HG02678 (cell line): ENCODE results near the gene OPRD1.
"Not testable (repeated sequence)": the region's sequence is repeated elsewhere in the genome, so short reads cannot be mapped to it uniquely, and the experiment has no call there.

Experiments used
- ATAC-seq: cut with Tn5 transposase; IDR thresholded peaks from one replicate; pipeline ENCODE4 v1.9.1; 2021; ENCODE audit warnings: mild to moderate bottlenecking, moderate library complexity; ENCODE audit not compliant: unreplicated experiment

The OPRD1 gene

GRCh38 chr1:28800324-28800723 lies 11.6 kb upstream of the OPRD1 start:
- no peak for ATAC-seq

GRCh38 chr1:28801461-28801860 lies 10.5 kb upstream of the OPRD1 start:
- ATAC-seq = no peak

GRCh38 chr1:28803051-28803450 lies 8.9 kb upstream of the OPRD1 start:
- no peak for ATAC-seq

- no peak for ATAC-seq
Measured at GRCh38 chr1:28803662-28804061, 8.3 kb upstream of the OPRD1 start.

GRCh38 chr1:28804071-28804470 lies 7.9 kb upstream of the OPRD1 start:
- ATAC-seq = no peak

GRCh38 chr1:28807046-28807445 lies 4.9 kb upstream of the OPRD1 start:
- ATAC-seq = no peak

GRCh38 chr1:28807986-28808385 lies 4.0 kb upstream of the OPRD1 start:
- ATAC-seq = no peak

GRCh38 chr1:28811369-28811765 lies 603 bp upstream of the OPRD1 start:
- no peak for ATAC-seq

- no peak for ATAC-seq
Measured at GRCh38 chr1:28812669-28813468, 899 bp downstream of the OPRD1 start.

GRCh38 chr1:28813931-28814465 lies 2.0 kb downstream of the OPRD1 start:
- ATAC-seq = no peak

- no peak for ATAC-seq
Measured at GRCh38 chr1:28815533-28816185, 3.7 kb downstream of the OPRD1 start.

GRCh38 chr1:28817133-28817532 lies 5.2 kb downstream of the OPRD1 start:
- no peak for ATAC-seq

- no peak for ATAC-seq
Measured at GRCh38 chr1:28819020-28819419, 7.0 kb downstream of the OPRD1 start.

- ATAC-seq = no peak
Measured at GRCh38 chr1:28822799-28823198, 10.8 kb downstream of the OPRD1 start.

GRCh38 chr1:28824061-28824460 lies 12.1 kb downstream of the OPRD1 start:
- ATAC-seq = not testable (repeated sequence)

- ATAC-seq = not testable (repeated sequence)
Measured at GRCh38 chr1:28828227-28828858, 16.4 kb downstream of the OPRD1 start.

- ATAC-seq = no peak
Measured at GRCh38 chr1:28830814-28831213, 18.8 kb downstream of the OPRD1 start.

GRCh38 chr1:28832966-28833365 lies 21.0 kb downstream of the OPRD1 start:
- no peak for ATAC-seq

- no peak for ATAC-seq
Measured at GRCh38 chr1:28833381-28833780, 21.4 kb downstream of the OPRD1 start.

GRCh38 chr1:28835237-28835650 lies 23.3 kb downstream of the OPRD1 start:
- ATAC-seq = no peak

- ATAC-seq = no peak
Measured at GRCh38 chr1:28836421-28836956, 24.5 kb downstream of the OPRD1 start.
